ENCODE results near the gene PF4V1. TPM values are rescaled to one million over a fixed set of nuclear protein-coding genes. Genes with fewer than 3 reads are reported as not detected.

The PF4V1 gene
- total and polyA plus RNA-seq, 12 donors: 0.72 TPM; not detected in 11

DNA sequence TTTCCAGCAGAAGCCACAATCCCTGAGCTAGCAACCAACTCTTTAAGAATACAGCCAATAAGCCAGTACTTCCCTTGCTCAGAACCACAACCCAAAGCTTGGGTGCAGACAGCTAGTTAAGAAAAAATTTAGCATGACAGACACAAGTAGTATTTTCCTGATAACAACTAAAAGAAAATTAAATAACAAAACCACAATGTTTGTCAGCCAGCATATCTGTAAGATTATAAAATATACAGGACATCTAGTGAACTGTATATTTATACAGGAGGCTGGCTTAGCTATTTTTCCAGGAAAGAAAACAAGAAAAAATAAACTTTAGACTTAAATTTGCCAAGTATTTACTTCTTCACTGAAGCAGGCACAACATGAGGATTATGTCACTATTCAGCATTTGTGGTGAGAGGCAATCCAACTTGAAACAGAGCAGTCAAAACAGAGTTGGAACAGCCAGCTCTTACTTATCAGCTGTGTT is 6.6 kb downstream of the PF4V1 start:
- no peak for DNase-seq
- H3K4me3 ChIP-seq: no peak overlapping the region
- TF ChIP-seq POLR2A (IDR thresholded peaks at IDR 0.05): no peak
- TF ChIP-seq, protein P1, sequence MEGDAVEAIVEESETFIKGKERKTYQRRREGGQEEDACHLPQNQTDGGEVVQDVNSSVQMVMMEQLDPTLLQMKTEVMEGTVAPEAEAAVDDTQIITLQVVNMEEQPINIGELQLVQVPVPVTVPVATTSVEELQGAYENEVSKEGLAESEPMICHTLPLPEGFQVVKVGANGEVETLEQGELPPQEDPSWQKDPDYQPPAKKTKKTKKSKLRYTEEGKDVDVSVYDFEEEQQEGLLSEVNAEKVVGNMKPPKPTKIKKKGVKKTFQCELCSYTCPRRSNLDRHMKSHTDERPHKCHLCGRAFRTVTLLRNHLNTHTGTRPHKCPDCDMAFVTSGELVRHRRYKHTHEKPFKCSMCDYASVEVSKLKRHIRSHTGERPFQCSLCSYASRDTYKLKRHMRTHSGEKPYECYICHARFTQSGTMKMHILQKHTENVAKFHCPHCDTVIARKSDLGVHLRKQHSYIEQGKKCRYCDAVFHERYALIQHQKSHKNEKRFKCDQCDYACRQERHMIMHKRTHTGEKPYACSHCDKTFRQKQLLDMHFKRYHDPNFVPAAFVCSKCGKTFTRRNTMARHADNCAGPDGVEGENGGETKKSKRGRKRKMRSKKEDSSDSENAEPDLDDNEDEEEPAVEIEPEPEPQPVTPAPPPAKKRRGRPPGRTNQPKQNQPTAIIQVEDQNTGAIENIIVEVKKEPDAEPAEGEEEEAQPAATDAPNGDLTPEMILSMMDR (IDR thresholded peaks at IDR 0.05): no peak
- intact Hi-C loops (cut with DNase I): loop anchor here in 1 of 2 donors (10.0 kb wide), 1 partner anchor 195 kb away; no protein-coding TSS in a partner anchor
- no peaks in the 10 kb centered on the region for H3K9me3 ChIP-seq (replicated peaks in 1 of 3)
- H3K27ac ChIP-seq: no peak overlapping the region
- no peaks in the 10 kb centered on the region for H3K36me3 ChIP-seq (replicated peaks in 1 of 2)
- no peaks in the 10 kb centered on the region for H3K4me1 ChIP-seq (replicated peaks in 1 of 2)
- peaks cover 4% of the 10 kb centered on the region for H3K27me3 ChIP-seq

DNA sequence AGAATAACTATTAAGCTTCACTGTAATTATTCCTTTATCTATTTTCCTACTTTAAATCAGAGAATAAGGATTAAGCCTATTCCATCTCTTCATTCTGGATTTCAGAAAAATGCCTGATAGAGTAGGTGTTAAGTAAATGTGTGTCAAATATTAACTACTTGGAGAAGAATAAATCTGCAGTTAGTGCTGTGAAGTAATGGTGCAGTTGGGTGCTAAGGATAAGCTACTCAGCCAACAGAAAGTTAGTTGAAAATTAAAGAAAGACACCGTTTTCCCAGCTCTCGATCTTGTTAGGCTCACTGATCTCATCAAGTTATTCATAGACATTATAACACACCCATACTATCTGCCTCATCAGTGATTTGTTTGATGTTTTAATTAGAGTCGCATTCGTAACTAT is 7.1 kb downstream of the PF4V1 start:
- Histone ChIP-seq H3K9me3 (replicated peaks in 1 of 3) (no peaks in the 10 kb centered on the region), H3K4me3 (no peak overlapping the region), H3K27me3 (peaks cover 4% of the 10 kb centered on the region), H3K36me3 (replicated peaks in 1 of 2) (no peaks in the 10 kb centered on the region), H3K27ac (no peak overlapping the region), H3K4me1 (replicated peaks in 1 of 2) (no peaks in the 10 kb centered on the region)
- TF ChIP-seq, protein P1 (IDR thresholded peaks at IDR 0.05): no peak
- no peak for TF ChIP-seq POLR2A (IDR thresholded peaks at IDR 0.05)
- 55 to 60% (median 58%) methylated on average over 4 of the region's 4 CpGs for WGBS, 4 donors
- intact Hi-C loops (cut with DNase I): loop anchor here in 1 of 2 donors (10.0 kb wide), 1 partner anchor 195 kb away; no protein-coding TSS in a partner anchor
- DNase-seq: no peak

DNA sequence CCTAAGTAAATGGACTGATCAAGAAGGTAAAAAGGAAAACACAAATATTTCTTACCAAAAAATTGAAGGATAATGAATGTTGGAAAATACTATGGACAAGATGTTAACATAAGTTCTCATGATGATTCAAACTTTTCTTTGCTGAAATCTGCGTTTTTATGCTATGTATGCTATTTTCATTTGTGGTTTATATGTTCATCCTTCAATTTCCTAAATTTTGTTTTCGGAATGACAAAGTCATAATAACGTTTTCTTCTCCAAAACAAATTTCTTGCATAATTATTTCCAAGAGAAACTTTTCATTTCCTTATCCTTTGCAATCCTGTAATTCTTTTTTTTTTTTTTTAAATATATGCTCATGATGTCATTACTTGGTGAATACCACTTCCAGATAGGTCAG is 7.8 kb downstream of the PF4V1 start:
- no peaks in the 10 kb centered on the region for H3K9me3 ChIP-seq (replicated peaks in 1 of 3)
- H3K4me3 ChIP-seq: no peak overlapping the region
- H3K4me1 ChIP-seq (replicated peaks in 1 of 2): no peaks in the 10 kb centered on the region
- H3K27me3 ChIP-seq: peaks cover 4% of the 10 kb centered on the region
- H3K27ac ChIP-seq: no peak overlapping the region
- no peaks in the 10 kb centered on the region for H3K36me3 ChIP-seq (replicated peaks in 1 of 2)
- 55 to 67% (median 57%) methylated on average over 3 of the region's 3 CpGs for WGBS, 4 donors
- intact Hi-C loops (cut with DNase I): loop anchor here in 1 of 2 donors (10.0 kb wide), 1 partner anchor 196 kb away; no protein-coding TSS in a partner anchor
- no peak for TF ChIP-seq POLR2A (IDR thresholded peaks at IDR 0.05)
- TF ChIP-seq, protein P1 (IDR thresholded peaks at IDR 0.05): no peak
- DNase-seq: no peak

DNA sequence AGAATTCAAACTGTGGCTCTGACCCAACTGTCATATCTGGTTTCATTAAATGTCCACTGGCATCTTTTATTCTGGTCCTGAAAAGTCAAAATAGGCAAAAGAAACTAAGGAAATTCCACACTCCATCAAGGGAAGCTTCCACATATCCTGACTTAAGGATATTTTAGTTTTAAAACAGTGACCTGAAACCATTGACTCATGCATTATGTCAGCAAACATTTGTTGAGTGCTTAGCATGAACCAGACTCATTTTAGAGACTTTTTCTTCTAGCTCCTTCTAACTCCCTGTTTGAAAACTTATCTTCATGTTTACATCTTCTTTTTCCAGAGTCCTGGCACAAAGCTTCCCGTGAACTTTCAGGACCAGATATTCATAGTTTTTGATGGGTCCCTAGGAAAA is 9.2 kb downstream of the PF4V1 start:
- TF ChIP-seq, protein P1 (IDR thresholded peaks at IDR 0.05): no peak
- no peak for TF ChIP-seq POLR2A (IDR thresholded peaks at IDR 0.05)
- no peaks in the 10 kb centered on the region for H3K36me3 ChIP-seq (replicated peaks in 1 of 2)
- H3K27me3 ChIP-seq: peaks cover 4% of the 10 kb centered on the region
- no peak for DNase-seq
- intact Hi-C loops (cut with DNase I): loop anchor here in 1 of 2 donors (10.0 kb wide), 1 partner anchor 198 kb away; no protein-coding TSS in a partner anchor
- no peak overlapping the region for H3K27ac ChIP-seq
- H3K4me3 ChIP-seq: no peak overlapping the region
- no peaks in the 10 kb centered on the region for H3K9me3 ChIP-seq (replicated peaks in 1 of 3)
- WGBS, 4 donors: 75 to 100% (median 91%) methylated on average over 1 of the region's 1 CpG
- H3K4me1 ChIP-seq (replicated peaks in 1 of 2): no peaks in the 10 kb centered on the region

All from adrenal gland (tissue), 12 donors.